Activated B cell treated with CpG ODN at 0.5 μM for 24 hours (primary cell): ENCODE data around the gene CDKN2B. TPM values are rescaled to one million over a fixed set of nuclear protein-coding genes. Genes with fewer than 3 reads are reported as not detected.

Experiments used
- ATAC-seq: fragments of 200-7000 bp; cut with Tn5 transposase; one replicate; pipeline ENCODE4 v1.10.0; 2021; ENCODE audit warnings: low read depth, mild to moderate bottlenecking, moderate library complexity
- CTCF ChIA-PET: fragments of 350-600 bp; sonication (Branson Sonifier 250); formaldehyde crosslinking; loops from one replicate; lab custom pipeline; 2021; ENCODE audit warnings: antibody characterized with exemption; lab: Charles Lee
- POLR2A ChIA-PET: fragments of 350-600 bp; sonication (Branson Sonifier 250); formaldehyde crosslinking; loops from one replicate; lab custom pipeline; 2021; ENCODE audit warnings: antibody characterized with exemption; lab: Charles Lee
- DNase-seq: peaks from one replicate; pipeline ENCODE4 v3.0.0; 2022
- H3K27ac Mint-ChIP-seq: one replicate; pipeline ENCODE4 v1.8.0; 2020; ENCODE audit warnings: mixed read lengths
- H3K27me3 Mint-ChIP-seq: one replicate; pipeline ENCODE4 v1.8.0; 2021; ENCODE audit warnings: mixed read lengths
- H3K36me3 Mint-ChIP-seq: one replicate; pipeline ENCODE4 v1.8.0; 2021; ENCODE audit warnings: low read depth, mixed read lengths
- H3K4me1 Mint-ChIP-seq: one replicate; pipeline ENCODE4 v1.8.0; 2021; ENCODE audit warnings: mixed read lengths
- H3K4me3 Mint-ChIP-seq: one replicate; pipeline ENCODE4 v1.8.0; 2020; ENCODE audit warnings: mild to moderate bottlenecking, mixed read lengths
- H3K9me3 Mint-ChIP-seq: one replicate; pipeline ENCODE4 v1.8.0; 2020; ENCODE audit warnings: mixed read lengths
- intact Hi-C: fragments of 100-400 bp; cut with micrococcal nuclease; formaldehyde crosslinking; loops from one replicate; pipeline ENCODE4 v1.15.1; 2024
- total RNA-seq: library from RNA; stranded (reverse); gene quantifications from 2 replicates; pipeline ENCODE4 v1.2.3, GENCODE V29; 2022
- TF ChIP-seq, protein P1 (sequence below): fragments of 200-600 bp; IDR thresholded peaks from one replicate; pipeline ENCODE4 v1.8.0; 2022; ENCODE audit warnings: antibody characterized with exemption, mild to moderate bottlenecking

The CDKN2B gene
- total RNA-seq, 1 donor from 2014 or later: 0.38 TPM

GRCh38 chr9:21996438-21996837, 12.7 kb downstream of the CDKN2B start:
- TF ChIP-seq, protein P1, sequence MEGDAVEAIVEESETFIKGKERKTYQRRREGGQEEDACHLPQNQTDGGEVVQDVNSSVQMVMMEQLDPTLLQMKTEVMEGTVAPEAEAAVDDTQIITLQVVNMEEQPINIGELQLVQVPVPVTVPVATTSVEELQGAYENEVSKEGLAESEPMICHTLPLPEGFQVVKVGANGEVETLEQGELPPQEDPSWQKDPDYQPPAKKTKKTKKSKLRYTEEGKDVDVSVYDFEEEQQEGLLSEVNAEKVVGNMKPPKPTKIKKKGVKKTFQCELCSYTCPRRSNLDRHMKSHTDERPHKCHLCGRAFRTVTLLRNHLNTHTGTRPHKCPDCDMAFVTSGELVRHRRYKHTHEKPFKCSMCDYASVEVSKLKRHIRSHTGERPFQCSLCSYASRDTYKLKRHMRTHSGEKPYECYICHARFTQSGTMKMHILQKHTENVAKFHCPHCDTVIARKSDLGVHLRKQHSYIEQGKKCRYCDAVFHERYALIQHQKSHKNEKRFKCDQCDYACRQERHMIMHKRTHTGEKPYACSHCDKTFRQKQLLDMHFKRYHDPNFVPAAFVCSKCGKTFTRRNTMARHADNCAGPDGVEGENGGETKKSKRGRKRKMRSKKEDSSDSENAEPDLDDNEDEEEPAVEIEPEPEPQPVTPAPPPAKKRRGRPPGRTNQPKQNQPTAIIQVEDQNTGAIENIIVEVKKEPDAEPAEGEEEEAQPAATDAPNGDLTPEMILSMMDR: no peak
- ATAC-seq (no peak), DNase-seq (no peak)
- peaks cover 6% of the 10 kb centered on the region for H3K27me3 Mint-ChIP-seq
- intact Hi-C loops: loop anchor here (5.0 kb wide), 3 partner anchors 614 to 1374 kb away; partner anchors contain the start of genes KLHL9 and MLLT3
- peak overlapping the region; percentile 72 for H3K27ac Mint-ChIP-seq
- H3K4me1 Mint-ChIP-seq: peaks cover 24% of the 10 kb centered on the region
- H3K4me3 Mint-ChIP-seq: peak overlapping the region; percentile 98
- ChIA-PET CTCF (interaction anchor here (1.5 to 4.2 kb wide), 2 partner anchors 12 to 180 kb away, joined by 4 to 21 read pairs; partner anchors contain the start of gene CDKN2B), POLR2A (interaction anchor here (3.1 kb wide), 1 partner anchor 12 kb away, joined by 18 read pairs; the partner anchor contains the start of gene CDKN2B)
- H3K36me3 Mint-ChIP-seq: peaks cover 6% of the 10 kb centered on the region
- H3K9me3 Mint-ChIP-seq: no peaks in the 10 kb centered on the region

GRCh38 chr9:21995666-21996398, 13.3 kb downstream of the CDKN2B start:
- no peaks in the 10 kb centered on the region for H3K9me3 Mint-ChIP-seq
- ChIA-PET CTCF (interaction anchor here (1.0 to 4.2 kb wide), 4 partner anchors 13 to 243 kb away, joined by 4 to 21 read pairs (median 7); partner anchors contain the start of gene CDKN2B), POLR2A (interaction anchor here (0.6 to 3.1 kb wide), 4 partner anchors 13 to 246 kb away, joined by 3 to 18 read pairs (median 5); partner anchors contain the start of gene CDKN2B)
- peak overlapping the region; percentile 97 for H3K27ac Mint-ChIP-seq
- peak; percentile 63 for DNase-seq
- ATAC-seq: peak; percentile 22
- peaks cover 6% of the 10 kb centered on the region for H3K36me3 Mint-ChIP-seq
- H3K27me3 Mint-ChIP-seq: peaks cover 1% of the 10 kb centered on the region
- H3K4me3 Mint-ChIP-seq: peak overlapping the region; percentile 98
- intact Hi-C loops: loop anchor here (1.0 to 5.0 kb wide), 10 partner anchors 7 to 1374 kb away; partner anchors contain the start of genes KLHL9 and MLLT3
- TF ChIP-seq, protein P1: no peak
- peaks cover 24% of the 10 kb centered on the region for H3K4me1 Mint-ChIP-seq

- peak; percentile 82 for DNase-seq
- Mint-ChIP-seq H3K36me3 (peaks cover 6% of the 10 kb centered on the region), H3K4me3 (peak overlapping the region; percentile 98), H3K9me3 (no peaks in the 10 kb centered on the region), H3K27me3 (no peaks in the 10 kb centered on the region), H3K4me1 (peaks cover 24% of the 10 kb centered on the region), H3K27ac (peak overlapping the region; percentile 97)
- intact Hi-C loops: loop anchor here (1.0 to 5.0 kb wide), 10 partner anchors 8 to 1373 kb away; partner anchors contain the start of genes KLHL9 and MLLT3
- ATAC-seq: peak; percentile 84
- ChIA-PET POLR2A (interaction anchor here (0.6 to 3.1 kb wide), 7 partner anchors 14 to 246 kb away, joined by 3 to 18 read pairs (median 5); partner anchors contain the start of genes CDKN2B and MTAP), CTCF (interaction anchor here (1.0 to 4.2 kb wide), 5 partner anchors 14 to 243 kb away, joined by 4 to 21 read pairs (median 10); partner anchors contain the start of gene CDKN2B)
- TF ChIP-seq, protein P1: no peak
Measured at GRCh38 chr9:21995006-21995665, 14.0 kb downstream of the CDKN2B start.

GRCh38 chr9:21994556-21995005, 14.5 kb downstream of the CDKN2B start, which contains the start of gene CDKN2B-AS1:
CDKN2B-AS1 (plus strand) TSS chr9:21994791.
- DNase-seq: peak; percentile 61
- H3K9me3 Mint-ChIP-seq: no peaks in the 10 kb centered on the region
- peaks cover 6% of the 10 kb centered on the region for H3K36me3 Mint-ChIP-seq
- TF ChIP-seq, protein P1: no peak
- intact Hi-C loops: loop anchor here (1.0 to 5.0 kb wide), 10 partner anchors 9 to 1372 kb away; partner anchors contain the start of genes KLHL9 and MLLT3
- H3K27me3 Mint-ChIP-seq: peaks cover 2% of the 10 kb centered on the region
- ChIA-PET CTCF (interaction anchor here (1.0 to 4.2 kb wide), 5 partner anchors 14 to 244 kb away, joined by 4 to 21 read pairs (median 10); partner anchors contain the start of gene CDKN2B), POLR2A (interaction anchor here (1.0 to 3.1 kb wide), 7 partner anchors 12 to 247 kb away, joined by 4 to 18 read pairs (median 6); partner anchors contain the start of genes CDKN2B and MTAP)
- peak within 1 kb of the TSS; percentile 97 for H3K27ac Mint-ChIP-seq
- peak within 1 kb of the TSS; percentile 98 for H3K4me3 Mint-ChIP-seq
- peaks cover 25% of the 10 kb centered on the region for H3K4me1 Mint-ChIP-seq
- peak; percentile 35 for ATAC-seq
